Endothelial cell (in vitro differentiated cells): Measurements from ENCODE around the gene SAMM50. TPM values are rescaled to one million over a fixed set of nuclear protein-coding genes. Genes with fewer than 3 reads are reported as not detected.

Experiments
- DNase-seq: peaks from one replicate; pipeline ENCODE4 v3.0.0; 2021; ENCODE audit warnings: low spot score
- H3K27ac Mint-ChIP-seq: one replicate; pipeline ENCODE4 v1.8.0; 2021; ENCODE audit warnings: mixed read lengths, inconsistent platforms; ENCODE audit not compliant: unreplicated experiment
- H3K27me3 Mint-ChIP-seq: one replicate; pipeline ENCODE4 v1.8.0; 2021; ENCODE audit warnings: mild to moderate bottlenecking, moderate library complexity, mixed read lengths, inconsistent platforms; ENCODE audit not compliant: unreplicated experiment
- H3K36me3 Mint-ChIP-seq: one replicate; pipeline ENCODE4 v1.8.0; 2021; ENCODE audit warnings: mild to moderate bottlenecking, low read depth, mixed read lengths, inconsistent platforms; ENCODE audit not compliant: unreplicated experiment
- H3K4me1 Mint-ChIP-seq: one replicate; pipeline ENCODE4 v1.8.0; 2021; ENCODE audit warnings: mild to moderate bottlenecking, mixed read lengths, inconsistent platforms; ENCODE audit not compliant: unreplicated experiment
- H3K4me3 Mint-ChIP-seq: one replicate; pipeline ENCODE4 v1.8.0; 2021; ENCODE audit warnings: mild to moderate bottlenecking, mixed read lengths, inconsistent platforms; ENCODE audit not compliant: unreplicated experiment
- H3K9me3 Mint-ChIP-seq: one replicate; pipeline ENCODE4 v1.8.0; 2021; ENCODE audit warnings: mixed read lengths, inconsistent platforms; ENCODE audit not compliant: unreplicated experiment
- CTCF ChIP-seq: fragments of 200-600 bp; sonication (generic); IDR thresholded peaks from one replicate; pipeline ENCODE4 v1.5.0; 2021; ENCODE audit warnings: antibody characterized with exemption; ENCODE audit not compliant: unreplicated experiment
- total RNA-seq: library from RNA; stranded (reverse); fragmentation: NEBNext Ultra II Directional; extraction: Animal tissue kit (Norgen Biotek cat#: 25700); gene quantifications from one replicate; pipeline ENCODE4 v1.2.1, GENCODE V29; 2021; ENCODE audit not compliant: unreplicated experiment

Gene SAMM50
- total RNA-seq, 1 donor from 2014 or later: 81.6 TPM

GRCh38 chr22:43985532-43985931, 30.3 kb downstream of the SAMM50 start:
- no peak for TF ChIP-seq CTCF
- Mint-ChIP-seq H3K4me1 (no peaks in the 10 kb centered on the region), H3K27ac (no peak overlapping the region), H3K27me3 (peaks cover 3% of the 10 kb centered on the region), H3K9me3 (no peaks in the 10 kb centered on the region), H3K4me3 (no peak overlapping the region), H3K36me3 (peaks cover 6% of the 10 kb centered on the region)
- DNase-seq: no peak

DNA sequence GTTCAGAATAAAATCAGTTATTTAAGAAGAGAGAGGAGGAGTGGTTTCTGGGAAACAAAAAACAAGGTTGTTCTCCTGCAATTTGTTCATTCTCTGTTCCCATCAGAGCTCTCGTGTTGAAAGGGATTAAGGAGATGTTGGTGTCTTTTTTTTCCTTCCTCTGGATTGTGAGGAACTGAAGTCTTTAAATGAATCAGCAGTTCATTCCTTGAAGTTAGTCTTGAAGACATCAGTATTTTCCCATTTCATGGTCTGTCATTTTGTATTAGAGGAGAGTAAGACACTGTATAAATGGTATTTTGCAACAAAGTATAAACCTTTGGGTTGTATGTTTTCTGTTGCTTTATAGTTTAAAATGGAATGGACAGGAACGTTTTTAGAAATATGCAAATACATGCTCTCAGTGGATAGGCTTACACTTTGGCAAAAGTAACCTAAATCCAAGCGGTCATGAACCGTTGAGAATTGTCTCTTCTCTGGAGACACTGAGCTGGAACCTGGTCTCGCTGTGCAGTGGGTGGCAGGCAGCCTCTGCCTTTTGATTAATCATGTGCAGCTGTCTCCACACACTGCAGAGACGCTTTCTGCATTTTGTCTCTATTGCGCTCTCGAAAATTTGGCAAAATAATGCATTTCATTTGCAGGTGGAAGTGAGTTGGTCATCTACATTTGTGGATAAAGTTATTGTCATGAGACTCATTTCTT, 33.0 kb downstream of the SAMM50 start:
- H3K27me3 Mint-ChIP-seq: peaks cover 3% of the 10 kb centered on the region
- H3K27ac Mint-ChIP-seq: no peak overlapping the region
- no peak for TF ChIP-seq CTCF
- no peak overlapping the region for H3K4me3 Mint-ChIP-seq
- H3K4me1 Mint-ChIP-seq: no peaks in the 10 kb centered on the region
- no peaks in the 10 kb centered on the region for H3K9me3 Mint-ChIP-seq
- peaks cover 12% of the 10 kb centered on the region for H3K36me3 Mint-ChIP-seq
- no peak for DNase-seq

DNA sequence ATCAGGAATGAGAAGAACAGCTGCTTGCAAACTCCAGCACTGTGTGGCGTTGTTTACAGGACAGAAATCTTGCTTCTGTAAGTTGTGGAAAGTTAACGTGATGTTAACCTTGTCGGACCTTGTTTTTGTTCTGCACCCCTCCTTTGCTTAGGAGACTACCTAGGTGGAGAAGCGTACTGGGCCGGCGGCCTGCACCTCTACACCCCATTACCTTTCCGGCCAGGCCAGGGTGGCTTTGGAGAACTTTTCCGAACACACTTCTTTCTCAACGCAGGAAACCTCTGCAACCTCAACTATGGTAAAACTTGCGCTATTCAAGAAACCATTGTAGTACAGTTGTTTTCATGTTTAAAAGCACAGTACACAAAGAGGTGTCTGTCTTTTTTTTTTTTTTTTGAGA, 33.7 kb downstream of the SAMM50 start:
- Mint-ChIP-seq H3K9me3 (no peaks in the 10 kb centered on the region), H3K4me1 (no peaks in the 10 kb centered on the region), H3K27ac (no peak overlapping the region), H3K4me3 (no peak overlapping the region), H3K36me3 (peaks cover 15% of the 10 kb centered on the region), H3K27me3 (peaks cover 3% of the 10 kb centered on the region)
- DNase-seq: no peak
- TF ChIP-seq CTCF: no peak

DNA sequence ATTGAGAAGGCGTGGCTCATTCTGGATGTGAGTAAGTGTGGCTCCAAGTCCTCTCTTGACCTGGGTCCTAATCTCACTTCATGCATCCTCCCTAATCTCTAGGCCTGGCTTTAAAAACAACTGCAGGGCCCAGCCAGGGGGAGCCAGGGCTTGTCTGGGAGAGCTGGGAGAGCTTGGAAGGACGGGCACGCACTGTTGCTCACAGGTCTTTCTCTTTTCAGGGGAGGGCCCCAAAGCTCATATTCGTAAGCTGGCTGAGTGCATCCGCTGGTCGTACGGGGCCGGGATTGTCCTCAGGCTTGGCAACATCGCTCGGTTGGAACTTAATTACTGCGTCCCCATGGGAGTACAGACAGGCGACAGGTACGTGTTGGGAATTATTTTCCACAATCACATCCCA, 34.8 kb downstream of the SAMM50 start:
- H3K27me3 Mint-ChIP-seq: peaks cover 4% of the 10 kb centered on the region
- no peaks in the 10 kb centered on the region for H3K4me1 Mint-ChIP-seq
- no peak for TF ChIP-seq CTCF
- peaks cover 17% of the 10 kb centered on the region for H3K36me3 Mint-ChIP-seq
- no peak overlapping the region for H3K4me3 Mint-ChIP-seq
- no peak for DNase-seq
- no peak overlapping the region for H3K27ac Mint-ChIP-seq
- no peaks in the 10 kb centered on the region for H3K9me3 Mint-ChIP-seq

GRCh38 chr22:43991316-43992020, 36.2 kb downstream of the SAMM50 start:
- peaks cover 6% of the 10 kb centered on the region for H3K27me3 Mint-ChIP-seq

More at GRCh38 chr22:43991316-43992020, 36.2 kb downstream of the SAMM50 start:
- no peak overlapping the region for H3K4me3 Mint-ChIP-seq
- no peak for DNase-seq
- no peaks in the 10 kb centered on the region for H3K9me3 Mint-ChIP-seq
- H3K27ac Mint-ChIP-seq: no peak overlapping the region
- no peak for TF ChIP-seq CTCF
- H3K4me1 Mint-ChIP-seq: peaks cover 2% of the 10 kb centered on the region
- peaks cover 20% of the 10 kb centered on the region for H3K36me3 Mint-ChIP-seq
